K562 (cell line): ENCODE results near the gene RAPGEF5.

Source experiments
- CTCF ChIP-seq, 3 experiments: IDR thresholded peaks in 2 of 3; conservative IDR thresholded peaks in 1 of 3; 2 replicates each; pipeline ENCODE4 v1.5.1; 2011 to 2012; ENCODE audit warnings: low read length in 3 of 3, mild to moderate bottlenecking in 3 of 3, control low read depth in 2 of 3, improper control_type of control experiment in 1 of 3, inconsistent platforms in 1 of 3, low read depth in 1 of 3, mixed read lengths in 1 of 3, moderate library complexity in 1 of 3; ENCODE audit not compliant: insufficient read depth in 2 of 3
- NFYB ChIP-seq: IDR thresholded peaks from 2 replicates; pipeline ENCODE4 v1.6.1; 2011; ENCODE audit warnings: mild to moderate bottlenecking, moderate library complexity; ENCODE audit not compliant: insufficient read length; ENCODE audit errors: extremely low read depth
- SAFB2 ChIP-seq: fragments of 200-400 bp; formaldehyde crosslinking; IDR thresholded peaks from 2 replicates; pipeline ENCODE4 v1.6.1; 2018; ENCODE audit warnings: borderline replicate concordance, low read length, low read depth, moderate library complexity; ENCODE audit not compliant: severe bottlenecking
- SLC30A9 ChIP-seq: fragments of 250-450 bp; sonication (Bioruptor Pico); IDR thresholded peaks from 2 replicates; pipeline ENCODE4 v1.8.0; 2022; ENCODE audit warnings: mild to moderate bottlenecking, moderate library complexity
- ZNF197 ChIP-seq: fragments of 200-800 bp; sonication (Bioruptor generic); IDR thresholded peaks from 2 replicates; pipeline ENCODE4 v1.6.1; 2016; ENCODE audit warnings: low read depth, missing genetic modification characterization, missing compliant biosample characterization
- ZNF232 ChIP-seq: sonication (generic); formaldehyde crosslinking; IDR thresholded peaks from 2 replicates; pipeline ENCODE4 v1.8.0; 2022; ENCODE audit warnings: mild to moderate bottlenecking, missing genetic modification reagents

DNA sequence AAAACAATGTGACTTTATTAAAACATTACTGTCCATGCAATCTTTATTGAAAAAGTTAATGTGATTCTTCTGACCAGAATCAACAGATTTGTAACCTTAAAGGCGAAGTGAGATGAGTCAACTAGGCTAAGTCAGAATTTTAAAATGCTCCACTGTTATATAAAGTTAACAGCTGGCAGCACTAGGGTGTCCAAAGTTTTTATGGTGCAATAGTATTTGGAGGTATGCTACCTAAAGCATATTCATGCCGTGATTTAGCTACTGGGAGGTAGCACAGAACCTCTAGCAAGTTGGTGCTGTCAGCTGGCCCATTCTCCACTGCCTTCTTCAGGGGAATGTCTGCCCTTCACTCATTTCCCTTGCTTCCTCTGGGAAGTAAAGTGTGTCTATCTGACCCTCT lies 126.7 kb downstream of the RAPGEF5 start:
- no peak for TF ChIP-seq ZNF197 (CRISPR knock-in tag)
- TF ChIP-seq ZNF232 = no peak
- TF ChIP-seq CTCF (IDR thresholded peaks at IDR 0.05 in 2 of 3, conservative IDR thresholded peaks at IDR 0.05 in 1 of 3; ENCODE audit: insufficient read depth in 2 of 3, low read depth in 1 of 3, low read length in 3 of 3) = no peak
- TF ChIP-seq SLC30A9 (CRISPR knock-in tag) = no peak
- no peak for TF ChIP-seq SAFB2
- no peak for TF ChIP-seq NFYB
